Measurements from ENCODE around the gene TTBK1. TPM values are rescaled to one million over a fixed set of nuclear protein-coding genes. Genes with fewer than 3 reads are reported as not detected.

TTBK1 gene
- total RNA-seq, 4 donors from 2014 or later, result not detected

DNA sequence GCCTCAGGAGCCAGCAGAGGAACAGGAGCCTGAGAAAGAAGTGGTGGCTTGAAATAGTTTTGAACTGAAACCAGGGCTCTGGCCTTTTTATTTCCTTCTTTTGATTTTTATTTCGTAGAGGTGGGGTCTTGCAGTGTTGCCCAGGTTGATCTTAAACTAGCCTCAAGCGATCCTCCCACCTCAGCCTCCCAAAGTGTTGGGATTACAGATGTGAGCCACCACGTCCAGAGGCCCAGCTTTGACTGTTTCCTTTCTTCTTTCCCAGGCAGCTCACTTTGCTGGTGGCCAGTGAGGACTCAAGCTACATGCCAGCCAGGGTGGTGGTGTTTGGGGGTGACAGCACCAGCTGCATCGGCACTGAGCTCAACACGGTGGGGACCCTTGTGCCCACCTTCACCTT, 40.8 kb upstream of the TTBK1 start:
- H3K4me1 ChIP-seq, result no peaks in the 10 kb centered on the region
- H3K9me3 ChIP-seq, result no peaks in the 10 kb centered on the region
- 83 to 85% methylated on average over 5 of the region's 5 CpGs for WGBS, 2 donors
- H3K27me3 ChIP-seq, result no peaks in the 10 kb centered on the region
- no peak overlapping the region for H3K27ac ChIP-seq
- peaks cover 0 to 87% (median 7%) of the 10 kb centered on the region in 3 donors for H3K36me3 ChIP-seq
- TF ChIP-seq POLR2A (IDR thresholded peaks at IDR 0.05), result no peak
- no peak for TF ChIP-seq EP300 (IDR thresholded peaks at IDR 0.05)
- TF ChIP-seq, protein P1, sequence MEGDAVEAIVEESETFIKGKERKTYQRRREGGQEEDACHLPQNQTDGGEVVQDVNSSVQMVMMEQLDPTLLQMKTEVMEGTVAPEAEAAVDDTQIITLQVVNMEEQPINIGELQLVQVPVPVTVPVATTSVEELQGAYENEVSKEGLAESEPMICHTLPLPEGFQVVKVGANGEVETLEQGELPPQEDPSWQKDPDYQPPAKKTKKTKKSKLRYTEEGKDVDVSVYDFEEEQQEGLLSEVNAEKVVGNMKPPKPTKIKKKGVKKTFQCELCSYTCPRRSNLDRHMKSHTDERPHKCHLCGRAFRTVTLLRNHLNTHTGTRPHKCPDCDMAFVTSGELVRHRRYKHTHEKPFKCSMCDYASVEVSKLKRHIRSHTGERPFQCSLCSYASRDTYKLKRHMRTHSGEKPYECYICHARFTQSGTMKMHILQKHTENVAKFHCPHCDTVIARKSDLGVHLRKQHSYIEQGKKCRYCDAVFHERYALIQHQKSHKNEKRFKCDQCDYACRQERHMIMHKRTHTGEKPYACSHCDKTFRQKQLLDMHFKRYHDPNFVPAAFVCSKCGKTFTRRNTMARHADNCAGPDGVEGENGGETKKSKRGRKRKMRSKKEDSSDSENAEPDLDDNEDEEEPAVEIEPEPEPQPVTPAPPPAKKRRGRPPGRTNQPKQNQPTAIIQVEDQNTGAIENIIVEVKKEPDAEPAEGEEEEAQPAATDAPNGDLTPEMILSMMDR (IDR thresholded peaks at IDR 0.05), result no peak
- DNase-seq (ENCODE audit: low spot score in 2 of 2), result no peak
- H3K4me3 ChIP-seq, result no peak overlapping the region

DNA sequence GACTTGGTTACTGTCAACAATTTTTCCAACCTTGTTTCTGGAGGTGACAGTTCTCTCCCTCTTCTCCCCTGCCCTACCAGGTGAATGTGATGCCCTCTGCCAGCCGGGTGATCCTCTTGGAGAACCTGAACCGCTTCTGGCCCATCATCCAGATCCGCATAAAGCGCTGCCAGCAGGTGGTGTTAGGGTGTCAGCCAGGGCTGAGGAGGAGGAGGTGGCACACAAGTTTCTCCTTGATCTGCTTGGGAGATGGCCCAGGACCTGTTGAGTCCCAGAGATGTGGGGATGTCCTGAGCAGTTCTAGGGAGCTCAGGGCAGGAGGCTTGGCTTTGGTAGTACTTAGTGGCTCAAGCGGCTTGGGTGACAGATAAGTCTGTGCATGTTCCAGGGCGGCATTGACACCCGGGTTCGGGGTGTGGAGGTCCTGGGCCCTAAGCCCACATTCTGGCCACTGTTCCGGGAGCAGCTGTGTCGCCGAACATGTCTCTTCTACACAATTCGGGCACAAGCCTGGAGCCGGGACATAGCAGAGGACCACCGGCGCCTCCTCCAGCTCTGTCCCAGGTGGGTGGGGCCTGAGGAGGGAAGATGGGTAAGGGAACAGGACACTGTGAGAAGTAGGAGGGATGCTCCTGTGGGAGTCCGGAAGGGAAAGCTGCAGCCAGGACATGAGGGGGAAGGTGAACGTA, 40.1 kb upstream of the TTBK1 start:
- H3K27me3 ChIP-seq, result no peaks in the 10 kb centered on the region
- H3K4me1 ChIP-seq, result no peaks in the 10 kb centered on the region
- WGBS, 2 donors, result 88 to 92% methylated on average over 13 to 17 of the region's 17 CpGs
- DNase-seq (ENCODE audit: low spot score in 2 of 2), result no peak
- H3K36me3 ChIP-seq, result peaks cover 0 to 82% (median 6%) of the 10 kb centered on the region in 3 donors
- H3K4me3 ChIP-seq, result no peak overlapping the region
- H3K9me3 ChIP-seq, result no peaks in the 10 kb centered on the region
- TF ChIP-seq EP300 (IDR thresholded peaks at IDR 0.05) (no peak), POLR2A (IDR thresholded peaks at IDR 0.05) (no peak)
- TF ChIP-seq, protein P1 (IDR thresholded peaks at IDR 0.05), result no peak
- H3K27ac ChIP-seq, result no peak overlapping the region

- H3K36me3 ChIP-seq, result peaks cover 0 to 81% (median under 1%) of the 10 kb centered on the region in 3 donors
- H3K27me3 ChIP-seq, result no peaks in the 10 kb centered on the region
- no peak for DNase-seq (ENCODE audit: low spot score in 2 of 2)
- no peak overlapping the region for H3K4me3 ChIP-seq
- WGBS, 2 donors, result 91 to 92% methylated on average over 8 of the region's 8 CpGs
- H3K4me1 ChIP-seq, result no peaks in the 10 kb centered on the region
- no peaks in the 10 kb centered on the region for H3K9me3 ChIP-seq
- H3K27ac ChIP-seq, result no peak overlapping the region
- TF ChIP-seq POLR2A (IDR thresholded peaks at IDR 0.05) (no peak), EP300 (IDR thresholded peaks at IDR 0.05) (no peak)
- TF ChIP-seq, protein P1 (IDR thresholded peaks at IDR 0.05), result no peak
Observed at GRCh38 chr6:43203718-43204095, 39.6 kb upstream of the TTBK1 start.

GRCh38 chr6:43204271-43205105, 38.8 kb upstream of the TTBK1 start:
- H3K36me3 ChIP-seq, result peaks cover 0 to 76% (median 0%) of the 10 kb centered on the region in 3 donors
- DNase-seq (ENCODE audit: low spot score in 2 of 2), result no peak
- no peaks in the 10 kb centered on the region for H3K27me3 ChIP-seq
- no peaks in the 10 kb centered on the region for H3K9me3 ChIP-seq
- 92 to 93% methylated on average over 23 of the region's 23 CpGs for WGBS, 2 donors
- H3K4me3 ChIP-seq, result no peak overlapping the region
- H3K27ac ChIP-seq, result no peak overlapping the region
- TF ChIP-seq POLR2A (IDR thresholded peaks at IDR 0.05), result no peak
- TF ChIP-seq EP300 (IDR thresholded peaks at IDR 0.05), result no peak
- TF ChIP-seq, protein P1 (IDR thresholded peaks at IDR 0.05), result no peak
- no peaks in the 10 kb centered on the region for H3K4me1 ChIP-seq

GRCh38 chr6:43205849-43206248, 37.4 kb upstream of the TTBK1 start:
- Histone ChIP-seq H3K4me3 (no peak overlapping the region), H3K27me3 (no peaks in the 10 kb centered on the region), H3K27ac (no peak overlapping the region), H3K4me1 (no peaks in the 10 kb centered on the region), H3K9me3 (no peaks in the 10 kb centered on the region), H3K36me3 (peaks cover 0 to 63% (median 0%) of the 10 kb centered on the region in 3 donors)
- TF ChIP-seq, protein P1 (IDR thresholded peaks at IDR 0.05), result no peak
- TF ChIP-seq EP300 (IDR thresholded peaks at IDR 0.05) (no peak), POLR2A (IDR thresholded peaks at IDR 0.05) (no peak)
- 90 to 94% methylated on average over 10 of the region's 10 CpGs for WGBS, 2 donors
- DNase-seq (ENCODE audit: low spot score in 2 of 2), result no peak
